Stimulated activated CD4-positive, alpha-beta T cell treated with anti-CD3 and anti-CD28 coated beads, Interleukin-1b, Interleukin-23, amount 100 ng/mL, for 24 hours (primary cell): ENCODE data around the gene FAM118A.
"Not testable (repeated sequence)": the region's sequence is repeated elsewhere in the genome, so short reads cannot be mapped to it uniquely, and the experiment has no call there.

Experiments used
- DNase-seq, 4 experiments: peaks; one replicate each; pipeline ENCODE4 v3.0.0-alpha.2; 2020; ENCODE audit warnings: low read depth in 4 of 4, low spot score in 1 of 4

The FAM118A gene

GRCh38 chr22:45329530-45329936 lies 19.8 kb downstream of the FAM118A start:
- DNase-seq: no peak

- DNase-seq: no peak
These were observed 20.8 kb downstream of the FAM118A start for GRCh38 chr22:45330548-45330947.

GRCh38 chr22:45331486-45331885 lies 21.8 kb downstream of the FAM118A start:
- DNase-seq: no peak

- no peak for DNase-seq
These were observed 22.3 kb downstream of the FAM118A start for GRCh38 chr22:45332001-45332400.

GRCh38 chr22:45334068-45334467 lies 24.3 kb downstream of the FAM118A start:
- DNase-seq: no peak

GRCh38 chr22:45334528-45334927 lies 24.8 kb downstream of the FAM118A start:
- no peak for DNase-seq

GRCh38 chr22:45335021-45335818 lies 25.5 kb downstream of the FAM118A start:
- DNase-seq: no peak

GRCh38 chr22:45335854-45336522 lies 26.3 kb downstream of the FAM118A start:
- DNase-seq: no peak

- DNase-seq: no peak
These were observed 27.3 kb downstream of the FAM118A start for GRCh38 chr22:45336971-45337431.

- DNase-seq: no peak
These were observed 27.8 kb downstream of the FAM118A start for GRCh38 chr22:45337536-45337935.

GRCh38 chr22:45338795-45339194 lies 29.1 kb downstream of the FAM118A start:
- DNase-seq: no peak

GRCh38 chr22:45340323-45340722 lies 30.6 kb downstream of the FAM118A start:
- no peak for DNase-seq

GRCh38 chr22:45341498-45341897 lies 31.8 kb downstream of the FAM118A start:
- DNase-seq: peak in 2 of 4 experiments; percentile 25 to 30

GRCh38 chr22:45343143-45343542 lies 33.4 kb downstream of the FAM118A start:
- no peak for DNase-seq

- DNase-seq: no peak
These were observed 34.6 kb downstream of the FAM118A start for GRCh38 chr22:45344334-45344733.

GRCh38 chr22:45349916-45350315 lies 40.2 kb downstream of the FAM118A start:
- DNase-seq: no peak

- DNase-seq: no peak
These were observed 42.2 kb downstream of the FAM118A start for GRCh38 chr22:45351956-45352355.

- DNase-seq: not testable (repeated sequence)
These were observed 43.0 kb downstream of the FAM118A start for GRCh38 chr22:45352757-45353156.

GRCh38 chr22:45353786-45354185 lies 44.1 kb downstream of the FAM118A start:
- no peak for DNase-seq

- no peak for DNase-seq
These were observed 47.8 kb downstream of the FAM118A start for GRCh38 chr22:45357490-45357889.

- no peak for DNase-seq
These were observed 48.4 kb downstream of the FAM118A start for GRCh38 chr22:45358127-45358526.

- DNase-seq: no peak
These were observed 49.9 kb downstream of the FAM118A start for GRCh38 chr22:45359627-45360026.
